ENCODE data around the gene NCDN.

The NCDN gene

GRCh38 chr1:35591211-35591610, 33.6 kb downstream of the NCDN start:
- DNase-seq (ENCODE audit: low read depth) = no peak
- H3K4me3 ChIP-seq (ENCODE audit: low read depth, low read length) = no peak overlapping the region
- no peak for TF ChIP-seq CTCF (IDR thresholded peaks at IDR 0.05; ENCODE audit: control insufficient read depth, extremely low read depth, insufficient read depth)

- TF ChIP-seq CTCF (IDR thresholded peaks at IDR 0.05; ENCODE audit: control insufficient read depth, extremely low read depth, insufficient read depth) = no peak
- DNase-seq (ENCODE audit: low read depth) = no peak
- no peak overlapping the region for H3K4me3 ChIP-seq (ENCODE audit: low read depth, low read length)
Observed at GRCh38 chr1:35592991-35593769, 35.6 kb downstream of the NCDN start.

GRCh38 chr1:35594005-35594760, 36.6 kb downstream of the NCDN start:
- no peak for DNase-seq (ENCODE audit: low read depth)
- H3K4me3 ChIP-seq (ENCODE audit: low read depth, low read length) = no peak overlapping the region
- no peak for TF ChIP-seq CTCF (IDR thresholded peaks at IDR 0.05; ENCODE audit: control insufficient read depth, extremely low read depth, insufficient read depth)

- H3K4me3 ChIP-seq (ENCODE audit: low read depth, low read length) = no peak overlapping the region
- DNase-seq (ENCODE audit: low read depth) = no peak
- no peak for TF ChIP-seq CTCF (IDR thresholded peaks at IDR 0.05; ENCODE audit: control insufficient read depth, extremely low read depth, insufficient read depth)
Observed at GRCh38 chr1:35595684-35596083, 38.1 kb downstream of the NCDN start.

GRCh38 chr1:35597870-35598269, 40.3 kb downstream of the NCDN start:
- TF ChIP-seq CTCF (IDR thresholded peaks at IDR 0.05; ENCODE audit: control insufficient read depth, extremely low read depth, insufficient read depth) = no peak
- no peak overlapping the region for H3K4me3 ChIP-seq (ENCODE audit: low read depth, low read length)
- no peak for DNase-seq (ENCODE audit: low read depth)

- no peak for TF ChIP-seq CTCF (IDR thresholded peaks at IDR 0.05; ENCODE audit: control insufficient read depth, extremely low read depth, insufficient read depth)
- DNase-seq (ENCODE audit: low read depth) = no peak
- H3K4me3 ChIP-seq (ENCODE audit: low read depth, low read length) = no peak overlapping the region
Observed at GRCh38 chr1:35598895-35599294, 41.3 kb downstream of the NCDN start.

Measured in LNCaP clone FGC (cell line).